ENCODE measurements around the gene SLC6A18.

SLC6A18 gene

GRCh38 chr5:1209896-1210776 is 15.0 kb upstream of the SLC6A18 start:
- DNase-seq (ENCODE audit: low read depth, low spot score) = no peak
- Histone ChIP-seq H3K9me3 (ENCODE audit: low read depth, low read length) (no peaks in the 10 kb centered on the region), H3K4me3 (no peak overlapping the region), H3K9ac (ENCODE audit: insufficient read length) (no peak overlapping the region), H3K27ac (no peak overlapping the region), H3K36me3 (ENCODE audit: insufficient read depth, low read length) (no peaks in the 10 kb centered on the region)
- TF ChIP-seq FOXP2 (optimal IDR thresholded peaks at IDR 0.05; ENCODE audit: control extremely low read depth, extremely low read length, insufficient read depth) (no peak), EZH2 (IDR thresholded peaks at IDR 0.05) (no peak), POLR2AphosphoS5 (IDR thresholded peaks at IDR 0.05; ENCODE audit: borderline replicate concordance, low read depth, low read length) (no peak)

- no peak overlapping the region for H3K27ac ChIP-seq
- H3K36me3 ChIP-seq (ENCODE audit: insufficient read depth, low read length) = no peaks in the 10 kb centered on the region
- no peak for DNase-seq (ENCODE audit: low read depth, low spot score)
- H3K4me3 ChIP-seq = no peak overlapping the region
- no peaks in the 10 kb centered on the region for H3K9me3 ChIP-seq (ENCODE audit: low read depth, low read length)
- TF ChIP-seq FOXP2 (optimal IDR thresholded peaks at IDR 0.05; ENCODE audit: control extremely low read depth, extremely low read length, insufficient read depth) (no peak), POLR2AphosphoS5 (IDR thresholded peaks at IDR 0.05; ENCODE audit: borderline replicate concordance, low read depth, low read length) (no peak), EZH2 (IDR thresholded peaks at IDR 0.05) (no peak)
- no peak overlapping the region for H3K9ac ChIP-seq (ENCODE audit: insufficient read length)
These were observed 14.3 kb upstream of the SLC6A18 start for GRCh38 chr5:1210832-1211251.

GRCh38 chr5:1211701-1212100 is 13.5 kb upstream of the SLC6A18 start:
- TF ChIP-seq EZH2 (IDR thresholded peaks at IDR 0.05) = no peak
- TF ChIP-seq FOXP2 (optimal IDR thresholded peaks at IDR 0.05; ENCODE audit: control extremely low read depth, extremely low read length, insufficient read depth) = no peak
- Histone ChIP-seq H3K9me3 (ENCODE audit: low read depth, low read length) (no peaks in the 10 kb centered on the region), H3K36me3 (ENCODE audit: insufficient read depth, low read length) (no peaks in the 10 kb centered on the region), H3K27ac (no peak overlapping the region), H3K4me3 (no peak overlapping the region), H3K9ac (ENCODE audit: insufficient read length) (no peak overlapping the region)
- DNase-seq (ENCODE audit: low read depth, low spot score) = no peak

GRCh38 chr5:1212271-1212670 is 12.9 kb upstream of the SLC6A18 start:
- no peak for TF ChIP-seq EZH2 (IDR thresholded peaks at IDR 0.05)
- no peak for TF ChIP-seq POLR2AphosphoS5 (IDR thresholded peaks at IDR 0.05; ENCODE audit: borderline replicate concordance, low read depth, low read length)
- Histone ChIP-seq H3K4me3 (no peak overlapping the region), H3K9ac (ENCODE audit: insufficient read length) (no peak overlapping the region), H3K36me3 (ENCODE audit: insufficient read depth, low read length) (no peaks in the 10 kb centered on the region), H3K9me3 (ENCODE audit: low read depth, low read length) (no peaks in the 10 kb centered on the region), H3K27ac (no peak overlapping the region)
- DNase-seq (ENCODE audit: low read depth, low spot score) = no peak

DNA sequence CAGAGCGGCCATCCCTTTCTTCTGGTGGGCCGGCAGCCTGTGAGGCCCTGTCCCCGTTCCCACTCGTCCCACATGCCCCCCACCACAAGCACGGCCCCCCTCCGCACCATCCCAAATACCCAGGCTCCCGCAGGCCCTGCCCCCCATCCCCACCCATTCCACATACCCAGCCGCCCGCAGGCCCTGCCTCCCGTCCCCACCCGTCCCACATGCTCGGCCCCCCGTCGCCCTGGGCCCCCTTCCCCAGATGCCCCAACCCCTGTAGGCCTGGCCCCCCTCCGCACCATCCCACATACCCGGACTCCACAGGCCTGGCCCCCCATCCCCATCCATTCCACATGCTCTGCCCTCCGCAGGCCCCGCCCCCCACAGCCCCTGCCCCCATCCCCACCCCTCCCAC is 12.3 kb upstream of the SLC6A18 start:
- no peak for DNase-seq (ENCODE audit: low read depth, low spot score)
- no peak overlapping the region for H3K9ac ChIP-seq (ENCODE audit: insufficient read length)
- no peaks in the 10 kb centered on the region for H3K9me3 ChIP-seq (ENCODE audit: low read depth, low read length)
- no peak overlapping the region for H3K4me3 ChIP-seq
- H3K36me3 ChIP-seq (ENCODE audit: insufficient read depth, low read length) = no peaks in the 10 kb centered on the region
- H3K27ac ChIP-seq = no peak overlapping the region
- TF ChIP-seq POLR2AphosphoS5 (IDR thresholded peaks at IDR 0.05; ENCODE audit: borderline replicate concordance, low read depth, low read length) (no peak), FOXP2 (optimal IDR thresholded peaks at IDR 0.05; ENCODE audit: control extremely low read depth, extremely low read length, insufficient read depth) (no peak), EZH2 (IDR thresholded peaks at IDR 0.05) (no peak)

GRCh38 chr5:1213508-1214162 is 11.5 kb upstream of the SLC6A18 start:
- no peaks in the 10 kb centered on the region for H3K36me3 ChIP-seq (ENCODE audit: insufficient read depth, low read length)
- TF ChIP-seq FOXP2 (optimal IDR thresholded peaks at IDR 0.05; ENCODE audit: control extremely low read depth, extremely low read length, insufficient read depth) (no peak), EZH2 (IDR thresholded peaks at IDR 0.05) (no peak), POLR2AphosphoS5 (IDR thresholded peaks at IDR 0.05; ENCODE audit: borderline replicate concordance, low read depth, low read length) (no peak)
- H3K9me3 ChIP-seq (ENCODE audit: low read depth, low read length) = no peaks in the 10 kb centered on the region
- no peak overlapping the region for H3K9ac ChIP-seq (ENCODE audit: insufficient read length)
- H3K27ac ChIP-seq = no peak overlapping the region
- no peak overlapping the region for H3K4me3 ChIP-seq
- no peak for DNase-seq (ENCODE audit: low read depth, low spot score)

DNA sequence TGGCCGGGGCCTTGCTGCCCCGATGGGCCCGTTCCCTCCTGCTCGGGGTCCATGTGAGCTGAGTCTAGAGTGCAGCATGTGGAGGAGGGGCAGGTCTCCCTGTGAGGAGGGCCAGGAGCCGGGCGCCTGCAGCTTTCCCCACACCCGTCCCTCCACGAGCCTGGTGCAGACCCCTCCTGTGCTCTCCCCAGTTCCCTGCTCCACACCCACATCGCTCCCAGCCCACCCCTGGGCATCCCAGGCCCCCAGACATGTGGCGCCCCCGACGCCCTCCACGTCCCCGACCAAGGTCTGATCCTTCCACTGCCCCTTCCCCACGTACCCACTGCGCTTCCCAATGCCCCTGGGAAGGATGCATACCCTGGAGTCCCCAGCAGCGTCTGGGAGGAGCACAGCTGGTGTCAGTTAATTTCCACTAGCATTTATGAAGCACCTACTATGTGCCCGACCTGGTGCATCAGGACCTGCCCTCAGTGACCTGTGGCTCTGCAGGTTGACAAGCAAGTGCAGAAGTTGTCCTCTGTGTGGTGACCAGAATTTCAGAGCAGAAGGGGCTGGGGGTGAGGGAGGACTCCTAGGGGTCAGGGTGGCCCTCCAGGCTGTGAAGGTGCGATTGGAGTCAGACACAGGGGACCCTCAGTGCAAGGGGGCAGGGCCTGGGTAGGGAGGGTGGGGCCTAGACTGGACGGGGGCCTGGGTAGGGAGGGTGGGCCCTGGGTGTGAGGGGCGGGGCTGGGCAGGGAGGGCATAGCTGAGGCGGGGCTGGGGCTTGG is 10.8 kb upstream of the SLC6A18 start:
- Histone ChIP-seq H3K27ac (no peak overlapping the region), H3K4me3 (no peak overlapping the region), H3K9me3 (ENCODE audit: low read depth, low read length) (no peaks in the 10 kb centered on the region), H3K9ac (ENCODE audit: insufficient read length) (no peak overlapping the region), H3K36me3 (ENCODE audit: insufficient read depth, low read length) (no peaks in the 10 kb centered on the region)
- DNase-seq (ENCODE audit: low read depth, low spot score) = no peak
- TF ChIP-seq EZH2 (IDR thresholded peaks at IDR 0.05) (no peak), POLR2AphosphoS5 (IDR thresholded peaks at IDR 0.05; ENCODE audit: borderline replicate concordance, low read depth, low read length) (no peak), FOXP2 (optimal IDR thresholded peaks at IDR 0.05; ENCODE audit: control extremely low read depth, extremely low read length, insufficient read depth) (no peak)

DNA sequence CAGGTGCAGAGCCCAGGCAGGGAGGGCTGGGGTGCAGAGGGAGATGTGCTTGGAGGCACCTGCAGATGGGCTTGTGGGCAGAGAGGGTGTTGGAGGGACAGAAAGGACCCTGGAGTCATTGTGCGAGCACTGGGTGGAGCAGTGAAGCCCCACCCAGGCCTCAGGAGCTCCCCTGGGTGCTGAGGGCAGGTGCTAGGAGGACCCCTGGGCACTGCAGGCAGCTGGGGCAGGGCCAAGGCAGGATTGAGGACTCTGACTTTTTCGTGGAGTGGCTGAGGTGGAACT is 10.3 kb upstream of the SLC6A18 start:
- H3K36me3 ChIP-seq (ENCODE audit: insufficient read depth, low read length) = no peaks in the 10 kb centered on the region
- H3K4me3 ChIP-seq = no peak overlapping the region
- H3K27ac ChIP-seq = no peak overlapping the region
- H3K9ac ChIP-seq (ENCODE audit: insufficient read length) = no peak overlapping the region
- H3K9me3 ChIP-seq (ENCODE audit: low read depth, low read length) = no peaks in the 10 kb centered on the region
- TF ChIP-seq FOXP2 (optimal IDR thresholded peaks at IDR 0.05; ENCODE audit: control extremely low read depth, extremely low read length, insufficient read depth) = no peak
- DNase-seq (ENCODE audit: low read depth, low spot score) = no peak

Data from SK-N-MC (cell line).